ENCODE data around the gene PTGS1. TPM values are rescaled to one million over a fixed set of nuclear protein-coding genes. Genes with fewer than 3 reads are reported as not detected.

PTGS1 gene
- total RNA-seq, 1 experiment from 2014 or later, result 0.39 TPM

- Histone ChIP-seq H3K4me1 (replicated peaks) (peaks cover 6% of the 10 kb centered on the region), H3K27ac (no peak overlapping the region), H3K4me3 (no peak overlapping the region), H3K36me3 (no peaks in the 10 kb centered on the region), H3K27me3 (replicated peaks) (no peaks in the 10 kb centered on the region), H3K9me3 (replicated peaks) (no peaks in the 10 kb centered on the region)
- no peak for DNase-seq (ENCODE audit: low read depth in 1 of 2, low spot score in 2 of 2)
Observed at GRCh38 chr9:122372856-122373845, 2.3 kb downstream of the PTGS1 start.

DNA sequence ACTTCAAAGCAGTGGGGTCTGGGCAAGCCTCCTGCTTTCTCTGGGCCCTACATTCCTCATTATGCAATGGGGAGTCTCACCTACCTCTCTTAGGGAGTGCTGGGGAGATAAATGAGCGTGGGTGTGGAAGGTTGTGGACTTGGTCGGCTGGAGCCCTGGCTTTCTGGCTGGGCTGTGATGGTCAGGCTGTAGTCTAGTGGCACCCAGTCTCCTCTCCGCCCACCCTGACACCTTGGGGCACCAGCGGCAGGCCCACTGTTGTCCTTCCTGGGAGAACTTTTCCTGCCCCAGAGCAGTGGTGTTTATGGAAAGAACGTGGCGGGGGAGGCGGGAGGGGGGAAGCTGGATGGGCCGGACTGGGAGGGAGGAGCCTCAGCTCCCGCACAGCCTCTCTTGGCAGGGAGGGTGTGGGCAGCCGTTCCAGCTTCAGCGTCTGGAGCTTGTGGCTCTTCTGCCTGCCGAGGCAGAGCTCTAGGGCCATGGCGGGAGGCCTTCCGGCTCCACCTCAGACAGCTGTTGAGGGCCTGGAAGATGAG, 4.1 kb downstream of the PTGS1 start:
- no peaks in the 10 kb centered on the region for H3K27me3 ChIP-seq (replicated peaks)
- H3K4me3 ChIP-seq, result no peak overlapping the region
- no peak overlapping the region for H3K27ac ChIP-seq
- H3K36me3 ChIP-seq, result no peaks in the 10 kb centered on the region
- H3K4me1 ChIP-seq (replicated peaks), result peaks cover 6% of the 10 kb centered on the region
- peaks cover 7% of the 10 kb centered on the region for H3K9me3 ChIP-seq (replicated peaks)
- peak in 1 of 2 experiments; percentile 4 for DNase-seq (ENCODE audit: low read depth in 1 of 2, low spot score in 2 of 2)

GRCh38 chr9:122376796-122377195, 6.0 kb downstream of the PTGS1 start:
- Histone ChIP-seq H3K9me3 (replicated peaks) (peaks cover 7% of the 10 kb centered on the region), H3K36me3 (no peaks in the 10 kb centered on the region), H3K4me3 (no peak overlapping the region), H3K4me1 (replicated peaks) (peaks cover 6% of the 10 kb centered on the region), H3K27ac (no peak overlapping the region), H3K27me3 (replicated peaks) (no peaks in the 10 kb centered on the region)
- DNase-seq (ENCODE audit: low read depth in 1 of 2, low spot score in 2 of 2), result no peak

GRCh38 chr9:122377241-122378164, 6.7 kb downstream of the PTGS1 start:
- no peak overlapping the region for H3K4me3 ChIP-seq
- H3K9me3 ChIP-seq (replicated peaks), result peaks cover 7% of the 10 kb centered on the region
- peaks cover 6% of the 10 kb centered on the region for H3K4me1 ChIP-seq (replicated peaks)
- no peaks in the 10 kb centered on the region for H3K27me3 ChIP-seq (replicated peaks)
- H3K27ac ChIP-seq, result no peak overlapping the region
- H3K36me3 ChIP-seq, result no peaks in the 10 kb centered on the region
- no peak for DNase-seq (ENCODE audit: low read depth in 1 of 2, low spot score in 2 of 2)

DNA sequence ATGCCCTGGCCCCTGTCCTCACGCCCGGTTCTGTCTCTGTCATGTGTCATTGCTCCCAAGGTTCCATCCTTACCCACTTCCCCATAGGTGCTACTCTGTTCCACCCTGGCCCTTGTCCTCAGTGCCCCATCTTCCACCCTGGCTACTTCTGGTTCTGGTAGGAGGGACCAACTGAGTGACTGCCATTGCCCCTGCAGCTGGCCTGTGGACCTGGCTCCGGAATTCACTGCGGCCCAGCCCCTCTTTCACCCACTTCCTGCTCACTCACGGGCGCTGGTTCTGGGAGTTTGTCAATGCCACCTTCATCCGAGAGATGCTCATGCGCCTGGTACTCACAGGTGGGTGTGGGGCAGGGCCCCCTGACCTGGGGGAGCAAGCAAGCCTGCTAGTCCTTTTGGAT, 7.4 kb downstream of the PTGS1 start:
- peaks cover 7% of the 10 kb centered on the region for H3K9me3 ChIP-seq (replicated peaks)
- no peak overlapping the region for H3K4me3 ChIP-seq
- H3K36me3 ChIP-seq, result no peaks in the 10 kb centered on the region
- DNase-seq (ENCODE audit: low read depth in 1 of 2, low spot score in 2 of 2), result no peak
- H3K4me1 ChIP-seq (replicated peaks), result peaks cover 6% of the 10 kb centered on the region
- H3K27ac ChIP-seq, result no peak overlapping the region
- no peaks in the 10 kb centered on the region for H3K27me3 ChIP-seq (replicated peaks)

DNA sequence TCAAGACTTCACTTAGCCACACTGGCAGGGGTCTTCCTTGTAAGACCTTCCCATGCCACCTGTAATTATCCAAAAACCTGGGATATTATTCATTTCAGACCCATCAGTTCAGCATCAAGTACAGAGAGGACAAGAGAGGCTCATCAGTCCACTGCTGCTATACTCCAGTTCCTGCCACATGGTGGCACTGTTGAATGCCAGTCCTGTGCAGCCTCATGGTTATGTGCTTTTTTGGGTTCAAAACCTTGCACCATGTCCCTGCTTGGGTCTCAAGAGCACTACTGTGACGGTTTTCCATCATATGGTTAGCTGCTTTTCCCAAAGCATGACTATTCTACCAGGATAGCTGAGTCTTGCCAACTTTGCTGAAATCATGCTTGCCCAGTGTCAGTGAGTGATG, 8.5 kb downstream of the PTGS1 start:
- H3K36me3 ChIP-seq, result no peaks in the 10 kb centered on the region
- no peak overlapping the region for H3K4me3 ChIP-seq
- no peak overlapping the region for H3K27ac ChIP-seq
- H3K4me1 ChIP-seq (replicated peaks), result peaks cover 6% of the 10 kb centered on the region
- no peaks in the 10 kb centered on the region for H3K27me3 ChIP-seq (replicated peaks)
- DNase-seq (ENCODE audit: low read depth in 1 of 2, low spot score in 2 of 2), result no peak
- H3K9me3 ChIP-seq (replicated peaks), result peaks cover 7% of the 10 kb centered on the region

- peaks cover under 1% of the 10 kb centered on the region for H3K4me1 ChIP-seq (replicated peaks)
- H3K9me3 ChIP-seq (replicated peaks), result peaks cover 7% of the 10 kb centered on the region
- H3K4me3 ChIP-seq, result no peak overlapping the region
- H3K27me3 ChIP-seq (replicated peaks), result no peaks in the 10 kb centered on the region
- DNase-seq (ENCODE audit: low read depth in 1 of 2, low spot score in 2 of 2), result no peak
- H3K36me3 ChIP-seq, result no peaks in the 10 kb centered on the region
- no peak overlapping the region for H3K27ac ChIP-seq
Observed at GRCh38 chr9:122380293-122380692, 9.5 kb downstream of the PTGS1 start.

- H3K36me3 ChIP-seq, result no peaks in the 10 kb centered on the region
- peaks cover 7% of the 10 kb centered on the region for H3K9me3 ChIP-seq (replicated peaks)
- no peak overlapping the region for H3K4me3 ChIP-seq
- no peaks in the 10 kb centered on the region for H3K4me1 ChIP-seq (replicated peaks)
- H3K27ac ChIP-seq, result no peak overlapping the region
- DNase-seq (ENCODE audit: low read depth in 1 of 2, low spot score in 2 of 2), result no peak
- no peaks in the 10 kb centered on the region for H3K27me3 ChIP-seq (replicated peaks)
Observed at GRCh38 chr9:122381206-122381950, 10.6 kb downstream of the PTGS1 start.

- no peak overlapping the region for H3K27ac ChIP-seq
- no peaks in the 10 kb centered on the region for H3K27me3 ChIP-seq (replicated peaks)
- H3K9me3 ChIP-seq (replicated peaks), result peaks cover 7% of the 10 kb centered on the region
- H3K4me3 ChIP-seq, result no peak overlapping the region
- no peaks in the 10 kb centered on the region for H3K36me3 ChIP-seq
- DNase-seq (ENCODE audit: low read depth in 1 of 2, low spot score in 2 of 2), result no peak
- H3K4me1 ChIP-seq (replicated peaks), result no peaks in the 10 kb centered on the region
Observed at GRCh38 chr9:122382901-122383850, 12.4 kb downstream of the PTGS1 start.

GRCh38 chr9:122383992-122384461, 13.2 kb downstream of the PTGS1 start:
- DNase-seq (ENCODE audit: low read depth in 1 of 2, low spot score in 2 of 2), result no peak
- Histone ChIP-seq H3K4me3 (no peak overlapping the region), H3K9me3 (replicated peaks) (peaks cover 7% of the 10 kb centered on the region), H3K27ac (no peak overlapping the region), H3K36me3 (no peaks in the 10 kb centered on the region), H3K27me3 (replicated peaks) (no peaks in the 10 kb centered on the region), H3K4me1 (replicated peaks) (no peaks in the 10 kb centered on the region)

DNA sequence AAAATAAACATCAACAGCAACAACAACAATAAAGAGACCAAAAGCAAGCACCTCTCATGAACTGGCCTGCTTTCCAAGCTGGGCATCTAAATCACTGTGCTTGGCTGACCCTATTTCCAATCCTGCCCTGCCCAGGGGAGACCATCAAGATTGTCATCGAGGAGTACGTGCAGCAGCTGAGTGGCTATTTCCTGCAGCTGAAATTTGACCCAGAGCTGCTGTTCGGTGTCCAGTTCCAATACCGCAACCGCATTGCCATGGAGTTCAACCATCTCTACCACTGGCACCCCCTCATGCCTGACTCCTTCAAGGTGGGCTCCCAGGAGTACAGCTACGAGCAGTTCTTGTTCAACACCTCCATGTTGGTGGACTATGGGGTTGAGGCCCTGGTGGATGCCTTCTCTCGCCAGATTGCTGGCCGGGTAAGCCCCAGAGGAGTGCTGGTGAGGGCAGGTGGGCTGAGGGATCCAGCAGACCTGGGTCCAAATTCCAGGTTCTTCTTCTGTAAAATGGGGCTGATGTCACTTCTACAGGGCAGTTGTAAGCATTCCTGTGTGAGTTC, 15.6 kb downstream of the PTGS1 start:
- peak in 1 of 2 experiments; percentile 4 for DNase-seq (ENCODE audit: low read depth in 1 of 2, low spot score in 2 of 2)
- no peak overlapping the region for H3K4me3 ChIP-seq
- H3K27me3 ChIP-seq (replicated peaks), result no peaks in the 10 kb centered on the region
- no peak overlapping the region for H3K27ac ChIP-seq
- no peaks in the 10 kb centered on the region for H3K4me1 ChIP-seq (replicated peaks)
- no peaks in the 10 kb centered on the region for H3K36me3 ChIP-seq
- no peaks in the 10 kb centered on the region for H3K9me3 ChIP-seq (replicated peaks)

DNA sequence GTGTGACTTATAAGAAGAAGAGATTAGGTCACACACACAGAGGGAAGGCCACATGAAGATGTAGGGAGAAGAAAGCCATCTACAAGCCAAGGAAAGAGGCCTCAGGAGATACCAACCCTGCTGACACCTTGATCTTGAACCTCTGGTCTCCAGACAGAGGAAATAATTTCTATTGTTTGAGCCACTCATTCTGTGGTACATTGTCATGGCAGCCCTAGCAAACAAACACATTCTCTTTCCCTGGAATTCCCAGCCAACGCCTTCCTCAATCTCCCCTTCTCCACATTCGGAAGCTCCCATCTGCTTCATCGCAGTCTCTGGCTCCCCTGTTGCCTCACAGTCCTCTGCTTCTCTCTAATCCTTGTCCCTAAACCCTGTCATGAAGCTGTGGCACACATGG, 16.7 kb downstream of the PTGS1 start:
- H3K27ac ChIP-seq, result no peak overlapping the region

More for the DNA sequence above, 16.7 kb downstream of the PTGS1 start:
- DNase-seq (ENCODE audit: low read depth in 1 of 2, low spot score in 2 of 2), result peak in 1 of 2 experiments; percentile 25
- Histone ChIP-seq H3K27me3 (replicated peaks) (no peaks in the 10 kb centered on the region), H3K9me3 (replicated peaks) (no peaks in the 10 kb centered on the region), H3K36me3 (no peaks in the 10 kb centered on the region), H3K4me1 (replicated peaks) (no peaks in the 10 kb centered on the region), H3K4me3 (no peak overlapping the region)

Data from SJSA1 (cell line).